CD4-positive, alpha-beta T cell (primary cell): ENCODE results near the gene TEDDM1. TPM values are rescaled to one million over a fixed set of nuclear protein-coding genes. Genes with fewer than 3 reads are reported as not detected.

Source experiments
- ATAC-seq: fragments of 200-7000 bp; cut with Tn5 transposase; one replicate; pipeline ENCODE4 v1.10.0; 2022; ENCODE audit warnings: mild to moderate bottlenecking; ENCODE audit not compliant: poor library complexity
- CTCF ChIA-PET: fragments of 350-600 bp; sonication (Branson Sonifier 250); formaldehyde crosslinking; loops from one replicate; lab custom pipeline; 2021; ENCODE audit warnings: antibody characterized with exemption, inconsistent platforms; lab: Charles Lee
- POLR2A ChIA-PET: fragments of 350-600 bp; sonication (Branson Sonifier 250); formaldehyde crosslinking; loops from one replicate; lab custom pipeline; 2021; ENCODE audit warnings: antibody characterized with exemption, inconsistent platforms; lab: Charles Lee
- DNase-seq, 14 experiments: peaks; one replicate each; pipeline ENCODE4 v3.0.0-alpha.2; 2013 to 2020; ENCODE audit warnings: mixed read lengths in 2 of 14
- H3K27ac ChIP-seq, 2 donors: one replicate each; pipeline versions ENCODE4 v1.5.1 to v1.7.0; 2013; ENCODE audit warnings: low read length in 2 of 2, low read depth in 1 of 2, mild to moderate bottlenecking in 1 of 2
- H3K27me3 ChIP-seq, 2 experiments: 1 replicate in 1 of 2; 2 replicates in 1 of 2; pipeline versions ENCODE4 v1.6.1 to v1.7.0; 2013; ENCODE audit warnings: low read length in 2 of 2, control low read depth in 1 of 2, mild to moderate bottlenecking in 1 of 2, moderate library complexity in 1 of 2; ENCODE audit not compliant: insufficient read depth in 2 of 2, control insufficient read depth in 1 of 2
- H3K36me3 ChIP-seq: one replicate; pipeline ENCODE4 v1.6.1; 2013; ENCODE audit warnings: low read length, control low read depth; ENCODE audit not compliant: insufficient read depth
- H3K4me1 ChIP-seq: one replicate; pipeline ENCODE4 v1.6.1; 2013; ENCODE audit warnings: low read length, control low read depth; ENCODE audit not compliant: insufficient read depth
- H3K4me3 ChIP-seq: one replicate; pipeline ENCODE4 v1.5.1; 2013; ENCODE audit warnings: mild to moderate bottlenecking, low read length, moderate library complexity
- H3K9me3 ChIP-seq, 2 experiments: 1 replicate in 1 of 2; 2 replicates in 1 of 2; pipeline versions ENCODE4 v1.6.1 to v1.7.0; 2013; ENCODE audit warnings: low read length in 2 of 2, mild to moderate bottlenecking in 2 of 2, control low read depth in 1 of 2, moderate library complexity in 1 of 2; ENCODE audit not compliant: control insufficient read depth in 1 of 2, insufficient read depth in 1 of 2
- H3K27ac Mint-ChIP-seq: one replicate; pipeline ENCODE4 v1.8.0; 2020; ENCODE audit warnings: mixed read lengths
- H3K27me3 Mint-ChIP-seq: one replicate; pipeline ENCODE4 v1.8.0; 2021; ENCODE audit warnings: mixed read lengths
- H3K36me3 Mint-ChIP-seq: one replicate; pipeline ENCODE4 v1.8.0; 2021; ENCODE audit warnings: low read depth, mixed read lengths
- H3K4me1 Mint-ChIP-seq: one replicate; pipeline ENCODE4 v1.8.0; 2021; ENCODE audit warnings: low read depth, mixed read lengths
- H3K4me3 Mint-ChIP-seq: one replicate; pipeline ENCODE4 v1.8.0; 2020; ENCODE audit warnings: mild to moderate bottlenecking, mixed read lengths
- H3K9me3 Mint-ChIP-seq: one replicate; pipeline ENCODE4 v1.8.0; 2020; ENCODE audit warnings: mixed read lengths
- CTCF ChIP-seq: fragments of 200-600 bp; IDR thresholded peaks from one replicate; pipeline ENCODE4 v1.8.0; 2022; ENCODE audit warnings: antibody characterized with exemption, mild to moderate bottlenecking
- intact Hi-C, 2 experiments: fragments of 100-400 bp; cut with DNase I in 1 of 2; cut with micrococcal nuclease in 1 of 2; formaldehyde crosslinking; loops; one replicate each; pipeline versions ENCODE4 v1.15.1 to v1.9.0; 2023 to 2025; cut with DNase I, micrococcal nuclease
- total RNA-seq, 174 experiments: library from RNA in 2 of 174; stranded (reverse) in 2 of 174; gene quantifications; one replicate each; pipeline ENCODE4 v1.2.3 and lab custom pipeline; 2021 to 2026

TEDDM1 gene
- total RNA-seq, 2 experiments from 2014 or later = not detected

GRCh38 chr1:182446033-182446669 lies 45.7 kb upstream of the TEDDM1 start:
- Mint-ChIP-seq H3K36me3 (no peaks in the 10 kb centered on the region), H3K27ac (no peak overlapping the region), H3K27me3 (peaks cover 10% of the 10 kb centered on the region), H3K9me3 (no peaks in the 10 kb centered on the region), H3K4me3 (no peak overlapping the region), H3K4me1 (no peaks in the 10 kb centered on the region)
- H3K4me1 ChIP-seq = no peaks in the 10 kb centered on the region
- CTCF ChIA-PET = no interaction called here
- TF ChIP-seq CTCF = peak; percentile 65
- H3K27ac ChIP-seq = no peak overlapping the region
- no peaks in the 10 kb centered on the region for H3K27me3 ChIP-seq
- ATAC-seq (no peak), DNase-seq (peak in 4 of 14 experiments; percentile 30 to 62 (median 43))
- POLR2A ChIA-PET = no interaction called here
- no peak overlapping the region for H3K4me3 ChIP-seq
- H3K9me3 ChIP-seq = no peaks in the 10 kb centered on the region
- intact Hi-C loops = loop anchor here (2.0 kb wide), 2 partner anchors 335 to 341 kb away; no protein-coding TSS in a partner anchor
- H3K36me3 ChIP-seq = no peaks in the 10 kb centered on the region

GRCh38 chr1:182444497-182444896 lies 44.0 kb upstream of the TEDDM1 start:
- no peak for DNase-seq
- Histone ChIP-seq H3K36me3 (no peaks in the 10 kb centered on the region), H3K9me3 (peaks cover 0 to 12% of the 10 kb centered on the region in 2 experiments), H3K27me3 (no peaks in the 10 kb centered on the region), H3K4me1 (no peaks in the 10 kb centered on the region), H3K27ac (no peak overlapping the region), H3K4me3 (no peak overlapping the region)
- TF ChIP-seq CTCF = no peak
- Mint-ChIP-seq H3K27me3 (peaks cover 10% of the 10 kb centered on the region), H3K4me3 (no peak overlapping the region), H3K36me3 (no peaks in the 10 kb centered on the region), H3K9me3 (no peaks in the 10 kb centered on the region), H3K27ac (no peak overlapping the region), H3K4me1 (no peaks in the 10 kb centered on the region)
- intact Hi-C loops = no loop called here
- CTCF ChIA-PET = no interaction called here
- no peak for ATAC-seq
- POLR2A ChIA-PET = no interaction called here

- POLR2A ChIA-PET = no interaction called here
Observed at GRCh38 chr1:182442333-182442732, 41.9 kb upstream of the TEDDM1 start.

More at GRCh38 chr1:182442333-182442732, 41.9 kb upstream of the TEDDM1 start:
- H3K4me1 ChIP-seq = no peaks in the 10 kb centered on the region
- no peaks in the 10 kb centered on the region for H3K4me1 Mint-ChIP-seq
- ATAC-seq (no peak), DNase-seq (no peak)
- no peaks in the 10 kb centered on the region for H3K36me3 ChIP-seq
- no peak overlapping the region for H3K4me3 Mint-ChIP-seq
- no peak overlapping the region for H3K27ac ChIP-seq
- CTCF ChIA-PET = no interaction called here
- intact Hi-C loops = no loop called here
- TF ChIP-seq CTCF = no peak
- H3K27me3 ChIP-seq = peaks cover 0 to under 1% of the 10 kb centered on the region in 2 experiments
- H3K27ac Mint-ChIP-seq = no peak overlapping the region
- H3K9me3 Mint-ChIP-seq = peaks cover 3% of the 10 kb centered on the region
- H3K4me3 ChIP-seq = no peak overlapping the region
- H3K36me3 Mint-ChIP-seq = no peaks in the 10 kb centered on the region
- peaks cover 10% of the 10 kb centered on the region for H3K27me3 Mint-ChIP-seq
- H3K9me3 ChIP-seq = peaks cover 0 to 12% of the 10 kb centered on the region in 2 experiments
